Activated T-helper 2 cell treated with anti-CD3 and anti-CD28 coated beads, Interferon-gamma antibody, Interleukin-2, Interleukin-4, amounts not matched to agents 10 μg/mL and 5 μg/mL and 100 μg/mL, durations not matched to agents 14 hours and 24 hours and 36 hours (primary cell): ENCODE data around the gene MMP24. TPM values are rescaled to one million over a fixed set of nuclear protein-coding genes. Genes with fewer than 3 reads are reported as not detected.

ENCODE experiments used
- DNase-seq: peaks from one replicate; pipeline ENCODE4 v3.0.0; 2021; ENCODE audit warnings: low spot score
- H3K27ac Mint-ChIP-seq: one replicate; pipeline ENCODE4 v1.8.0; 2021; ENCODE audit warnings: mixed read lengths
- H3K27me3 Mint-ChIP-seq: one replicate; pipeline ENCODE4 v1.8.0; 2021; ENCODE audit warnings: low read depth, mixed read lengths
- H3K36me3 Mint-ChIP-seq: one replicate; pipeline ENCODE4 v1.8.0; 2021; ENCODE audit warnings: low read depth, mixed read lengths
- H3K4me1 Mint-ChIP-seq: one replicate; pipeline ENCODE4 v1.8.0; 2021; ENCODE audit warnings: low read depth, mixed read lengths
- H3K4me3 Mint-ChIP-seq: one replicate; pipeline ENCODE4 v1.8.0; 2021; ENCODE audit warnings: low read depth, mild to moderate bottlenecking, moderate library complexity, mixed read lengths
- H3K9me3 Mint-ChIP-seq: one replicate; pipeline ENCODE4 v1.8.0; 2021; ENCODE audit warnings: mixed read lengths
- intact Hi-C: fragments of 100-400 bp; cut with micrococcal nuclease; formaldehyde crosslinking; loops from one replicate; pipeline ENCODE4 v1.15.1; 2023
- total RNA-seq: library from RNA; stranded (reverse); gene quantifications from 2 replicates; pipeline ENCODE4 v1.2.3, GENCODE V29; 2022

The MMP24 gene
- total RNA-seq, 1 donor from 2014 or later = not detected

GRCh38 chr20:35279533-35280174 is 53.2 kb downstream of the MMP24 start:
- Mint-ChIP-seq H3K36me3 (peaks cover 57% of the 10 kb centered on the region), H3K27ac (peak overlapping the region; percentile 10), H3K4me3 (no peak overlapping the region), H3K27me3 (no peaks in the 10 kb centered on the region), H3K9me3 (no peaks in the 10 kb centered on the region), H3K4me1 (peaks cover 14% of the 10 kb centered on the region)
- no peak for DNase-seq
- intact Hi-C loops = no loop called here

GRCh38 chr20:35280523-35280922 is 54.0 kb downstream of the MMP24 start:
- peaks cover 20% of the 10 kb centered on the region for H3K4me1 Mint-ChIP-seq

GRCh38 chr20:35281506-35282101 is 55.1 kb downstream of the MMP24 start:
- no peak for DNase-seq
- H3K9me3 Mint-ChIP-seq = no peaks in the 10 kb centered on the region
- H3K36me3 Mint-ChIP-seq = peaks cover 60% of the 10 kb centered on the region
- H3K27ac Mint-ChIP-seq = no peak overlapping the region
- intact Hi-C loops = no loop called here
- no peak overlapping the region for H3K4me3 Mint-ChIP-seq
- peaks cover 26% of the 10 kb centered on the region for H3K4me1 Mint-ChIP-seq
- no peaks in the 10 kb centered on the region for H3K27me3 Mint-ChIP-seq

More at GRCh38 chr20:35280523-35280922, 54.0 kb downstream of the MMP24 start:
- no peak overlapping the region for H3K27ac Mint-ChIP-seq
- H3K9me3 Mint-ChIP-seq = no peaks in the 10 kb centered on the region
- intact Hi-C loops = no loop called here
- H3K36me3 Mint-ChIP-seq = peaks cover 60% of the 10 kb centered on the region
- no peak overlapping the region for H3K4me3 Mint-ChIP-seq
- no peak for DNase-seq
- no peaks in the 10 kb centered on the region for H3K27me3 Mint-ChIP-seq

GRCh38 chr20:35283441-35284266 is 57.2 kb downstream of the MMP24 start:
- intact Hi-C loops = no loop called here
- DNase-seq = no peak

GRCh38 chr20:35284267-35284991 is 57.9 kb downstream of the MMP24 start, which contains the start of gene EIF6:
TSS of gene EIF6 (minus strand) at chr20:35284772. CDS start at chr20:35284487, 285 bp downstream.
- Mint-ChIP-seq H3K4me1 (peaks cover 23% of the 10 kb centered on the region), H3K4me3 (peak within 1 kb of the TSS; percentile 84), H3K9me3 (no peaks in the 10 kb centered on the region), H3K27ac (peak within 1 kb of the TSS; percentile 81), H3K27me3 (no peaks in the 10 kb centered on the region), H3K36me3 (peaks cover 34% of the 10 kb centered on the region)
- DNase-seq = peak; percentile 72
- intact Hi-C loops = no loop called here

More at GRCh38 chr20:35283441-35284266, 57.2 kb downstream of the MMP24 start:
- H3K27ac Mint-ChIP-seq = peak overlapping the region; percentile 81
- peak overlapping the region; percentile 84 for H3K4me3 Mint-ChIP-seq
- peaks cover 42% of the 10 kb centered on the region for H3K36me3 Mint-ChIP-seq
- H3K27me3 Mint-ChIP-seq = no peaks in the 10 kb centered on the region
- H3K4me1 Mint-ChIP-seq = peaks cover 23% of the 10 kb centered on the region
- H3K9me3 Mint-ChIP-seq = no peaks in the 10 kb centered on the region

GRCh38 chr20:35284992-35285805 is 58.7 kb downstream of the MMP24 start:
- H3K4me1 Mint-ChIP-seq = peaks cover 23% of the 10 kb centered on the region
- DNase-seq = no peak
- peaks cover 26% of the 10 kb centered on the region for H3K36me3 Mint-ChIP-seq
- peak overlapping the region; percentile 80 for H3K27ac Mint-ChIP-seq
- no peaks in the 10 kb centered on the region for H3K9me3 Mint-ChIP-seq
- intact Hi-C loops = no loop called here
- no peaks in the 10 kb centered on the region for H3K27me3 Mint-ChIP-seq
- H3K4me3 Mint-ChIP-seq = peak overlapping the region; percentile 84

GRCh38 chr20:35285806-35286076 is 59.3 kb downstream of the MMP24 start:
- Mint-ChIP-seq H3K36me3 (peaks cover 21% of the 10 kb centered on the region), H3K4me1 (peaks cover 23% of the 10 kb centered on the region), H3K4me3 (peak overlapping the region; percentile 84), H3K27me3 (no peaks in the 10 kb centered on the region), H3K9me3 (no peaks in the 10 kb centered on the region), H3K27ac (peak overlapping the region; percentile 79)
- intact Hi-C loops = no loop called here
- DNase-seq = no peak

GRCh38 chr20:35286077-35286898 is 59.8 kb downstream of the MMP24 start:
- no peaks in the 10 kb centered on the region for H3K27me3 Mint-ChIP-seq
- peak overlapping the region; percentile 84 for H3K4me3 Mint-ChIP-seq
- intact Hi-C loops = no loop called here
- H3K4me1 Mint-ChIP-seq = peaks cover 23% of the 10 kb centered on the region
- no peak for DNase-seq
- peaks cover 20% of the 10 kb centered on the region for H3K36me3 Mint-ChIP-seq
- no peaks in the 10 kb centered on the region for H3K9me3 Mint-ChIP-seq
- peak overlapping the region; percentile 79 for H3K27ac Mint-ChIP-seq

- H3K4me3 Mint-ChIP-seq = no peak overlapping the region
- DNase-seq = no peak
- H3K27ac Mint-ChIP-seq = no peak overlapping the region
- intact Hi-C loops = no loop called here
- no peaks in the 10 kb centered on the region for H3K27me3 Mint-ChIP-seq
- H3K9me3 Mint-ChIP-seq = no peaks in the 10 kb centered on the region
- H3K36me3 Mint-ChIP-seq = peaks cover 19% of the 10 kb centered on the region
- H3K4me1 Mint-ChIP-seq = peaks cover 22% of the 10 kb centered on the region
Observed at GRCh38 chr20:35286899-35287508, 60.5 kb downstream of the MMP24 start.

GRCh38 chr20:35287509-35288324 is 61.2 kb downstream of the MMP24 start:
- peaks cover 14% of the 10 kb centered on the region for H3K36me3 Mint-ChIP-seq
- no peak overlapping the region for H3K4me3 Mint-ChIP-seq
- no peak overlapping the region for H3K27ac Mint-ChIP-seq
- DNase-seq = no peak
- no peaks in the 10 kb centered on the region for H3K9me3 Mint-ChIP-seq
- intact Hi-C loops = no loop called here
- peaks cover 18% of the 10 kb centered on the region for H3K4me1 Mint-ChIP-seq
- no peaks in the 10 kb centered on the region for H3K27me3 Mint-ChIP-seq
